Brain microvascular endothelial cell (primary cell): ENCODE measurements around the gene KIFAP3.
"Not testable (repeated sequence)": the region's sequence is repeated elsewhere in the genome, so short reads cannot be mapped to it uniquely, and the experiment has no call there.

Experiments
- DNase-seq: peaks from one replicate; pipeline ENCODE4 v3.0.0-alpha.2; 2020
- H3K27ac ChIP-seq: fragments of 250-450 bp; sonication (Bioruptor Pico); 2 replicates; pipeline ENCODE4 v1.5.1; 2020; ENCODE audit warnings: mild to moderate bottlenecking, moderate library complexity
- H3K27me3 ChIP-seq: fragments of 250-450 bp; sonication (Bioruptor Pico); replicated peaks from 2 replicates; pipeline ENCODE4 v1.5.1; 2020; ENCODE audit warnings: mild to moderate bottlenecking
- H3K36me3 ChIP-seq: fragments of 250-450 bp; sonication (Bioruptor Pico); replicated peaks from 2 replicates; pipeline ENCODE4 v1.5.1; 2020; ENCODE audit warnings: mild to moderate bottlenecking
- H3K4me3 ChIP-seq: 2 replicates; pipeline ENCODE4 v1.5.1; 2011; ENCODE audit warnings: low read depth, mild to moderate bottlenecking, control low read depth, low read length, moderate library complexity
- in situ Hi-C: cut with HindIII; loops from 2 replicates; pipeline ENCODE4 v1.10.0; 2017; ENCODE audit warnings: low sequenced_read_pairs, low pct_ligation_motif_present
- TF ChIP-seq, protein P1 (sequence below): IDR thresholded peaks from 2 replicates; pipeline ENCODE4 v1.5.1; 2011; ENCODE audit warnings: low read depth, mild to moderate bottlenecking, moderate library complexity, low read length, control low read depth, inconsistent platforms; ENCODE audit errors: missing control alignments

KIFAP3 gene

DNA sequence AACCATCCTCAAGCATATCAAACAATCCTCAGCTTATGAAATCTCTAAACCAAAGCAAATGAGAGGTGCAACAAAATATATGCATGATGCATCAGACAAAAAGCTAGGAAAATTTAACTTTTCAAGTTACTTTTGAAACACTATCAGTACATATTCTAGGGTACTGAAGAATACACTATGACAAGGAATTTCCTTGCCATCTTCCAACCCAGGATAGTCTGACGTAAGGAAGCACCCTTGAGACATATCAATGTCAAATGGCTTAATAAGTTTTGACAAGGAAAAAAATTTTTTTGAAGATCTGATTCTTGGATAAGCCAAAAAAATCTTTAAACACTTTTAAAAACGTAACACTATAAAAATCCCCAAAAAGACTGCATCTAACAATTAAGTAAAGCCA, 64.9 kb downstream of the KIFAP3 start:
- in situ Hi-C loops: no loop called here
- H3K36me3 ChIP-seq: no peaks in the 10 kb centered on the region
- no peak overlapping the region for H3K4me3 ChIP-seq
- no peak for DNase-seq
- H3K27me3 ChIP-seq: no peaks in the 10 kb centered on the region
- TF ChIP-seq, protein P1, sequence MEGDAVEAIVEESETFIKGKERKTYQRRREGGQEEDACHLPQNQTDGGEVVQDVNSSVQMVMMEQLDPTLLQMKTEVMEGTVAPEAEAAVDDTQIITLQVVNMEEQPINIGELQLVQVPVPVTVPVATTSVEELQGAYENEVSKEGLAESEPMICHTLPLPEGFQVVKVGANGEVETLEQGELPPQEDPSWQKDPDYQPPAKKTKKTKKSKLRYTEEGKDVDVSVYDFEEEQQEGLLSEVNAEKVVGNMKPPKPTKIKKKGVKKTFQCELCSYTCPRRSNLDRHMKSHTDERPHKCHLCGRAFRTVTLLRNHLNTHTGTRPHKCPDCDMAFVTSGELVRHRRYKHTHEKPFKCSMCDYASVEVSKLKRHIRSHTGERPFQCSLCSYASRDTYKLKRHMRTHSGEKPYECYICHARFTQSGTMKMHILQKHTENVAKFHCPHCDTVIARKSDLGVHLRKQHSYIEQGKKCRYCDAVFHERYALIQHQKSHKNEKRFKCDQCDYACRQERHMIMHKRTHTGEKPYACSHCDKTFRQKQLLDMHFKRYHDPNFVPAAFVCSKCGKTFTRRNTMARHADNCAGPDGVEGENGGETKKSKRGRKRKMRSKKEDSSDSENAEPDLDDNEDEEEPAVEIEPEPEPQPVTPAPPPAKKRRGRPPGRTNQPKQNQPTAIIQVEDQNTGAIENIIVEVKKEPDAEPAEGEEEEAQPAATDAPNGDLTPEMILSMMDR: no peak
- no peak overlapping the region for H3K27ac ChIP-seq

DNA sequence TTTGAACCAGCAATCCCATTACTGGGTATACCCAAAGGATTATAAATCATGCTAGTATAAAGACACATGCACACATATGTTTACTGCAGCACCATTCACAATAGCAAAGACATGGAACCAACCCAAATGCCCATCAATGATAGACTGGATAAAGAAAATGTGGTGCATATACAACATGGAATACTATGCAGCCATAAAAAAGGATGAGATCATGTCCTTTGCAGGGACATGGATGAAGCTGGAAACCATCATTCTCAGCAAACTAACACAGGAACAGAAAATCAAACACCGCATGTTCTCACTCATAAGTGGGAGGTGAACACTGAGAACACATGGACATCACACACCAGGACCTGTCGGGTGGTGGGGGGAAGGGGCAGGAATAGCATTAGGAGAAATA, 65.8 kb downstream of the KIFAP3 start:
- H3K27ac ChIP-seq, H3K4me3 ChIP-seq, in situ Hi-C loops, H3K27me3 ChIP-seq, H3K36me3 ChIP-seq, DNase-seq: not testable (repeated sequence)

DNA sequence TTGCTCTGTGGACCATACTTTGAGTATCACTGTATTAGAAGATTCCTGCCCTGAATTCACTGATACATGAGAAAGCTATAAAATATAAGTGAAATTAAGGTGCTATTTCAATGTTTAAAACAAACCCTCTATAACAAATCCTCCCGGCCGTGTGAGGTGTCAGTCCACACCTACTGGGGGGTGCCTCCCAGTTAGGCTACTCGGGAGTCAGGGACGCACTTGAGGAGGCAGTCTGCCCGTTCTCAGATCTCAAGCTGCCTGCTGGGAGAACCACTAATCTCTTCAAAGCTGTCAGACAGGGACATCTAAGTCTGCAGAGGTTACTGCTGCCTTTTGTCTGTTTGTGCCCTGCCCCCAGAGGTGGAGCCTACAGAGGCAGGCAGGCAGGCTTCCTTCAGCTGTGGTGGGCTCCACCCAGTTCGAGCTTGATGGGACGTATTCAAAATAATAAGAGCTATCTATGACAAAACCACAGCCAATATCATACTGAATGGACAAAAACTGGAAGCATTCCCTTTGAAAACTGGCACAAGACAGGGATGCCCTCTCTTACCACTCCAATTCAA, 71.1 kb downstream of the KIFAP3 start:
- H3K27ac ChIP-seq, H3K27me3 ChIP-seq: not testable (repeated sequence)

DNA sequence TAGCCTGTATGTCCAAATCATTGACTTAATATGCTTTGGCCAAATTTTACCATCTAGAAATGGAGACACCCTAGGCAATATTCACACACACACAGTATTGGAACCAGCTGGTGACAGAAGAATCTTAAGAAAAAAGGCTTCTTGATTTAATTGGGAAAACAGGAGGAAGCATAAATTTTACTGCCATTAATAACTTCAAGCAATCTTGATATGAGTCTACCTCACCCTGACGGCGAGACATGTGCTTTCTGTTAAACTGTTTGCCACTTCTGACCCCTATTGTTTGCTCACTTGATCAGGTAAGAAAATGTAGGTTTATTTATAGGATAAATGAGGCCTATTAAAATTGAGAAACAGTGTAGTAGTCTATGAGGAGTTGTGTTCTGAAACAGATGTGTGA, 73.2 kb downstream of the KIFAP3 start:
- Histone ChIP-seq H3K36me3 (no peaks in the 10 kb centered on the region), H3K27ac (no peak overlapping the region), H3K4me3 (no peak overlapping the region), H3K27me3 (no peaks in the 10 kb centered on the region)
- in situ Hi-C loops: no loop called here
- DNase-seq: no peak
- TF ChIP-seq, protein P1: no peak

More for the DNA sequence above, 71.1 kb downstream of the KIFAP3 start:
- H3K36me3 ChIP-seq, in situ Hi-C loops, H3K4me3 ChIP-seq, DNase-seq: not testable (repeated sequence)

DNA sequence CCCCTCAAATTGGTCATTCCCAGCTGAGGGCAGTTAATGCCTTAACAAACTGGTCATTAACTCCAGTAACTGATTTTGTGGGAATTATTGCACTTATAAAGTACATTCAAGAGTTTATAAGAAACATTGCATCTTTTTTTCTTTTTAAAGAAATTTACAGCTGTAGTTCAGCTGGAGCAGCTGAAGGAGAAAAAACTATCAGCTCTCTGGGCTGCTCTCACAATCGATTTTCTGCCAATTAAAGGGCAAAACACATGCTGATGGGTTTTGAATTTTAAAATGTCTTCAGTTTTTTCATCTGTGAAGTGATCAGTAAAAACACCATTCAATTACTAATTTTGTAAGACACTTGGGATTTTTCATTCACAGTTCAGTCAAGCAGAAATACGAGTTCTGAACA, 74.7 kb downstream of the KIFAP3 start:
- TF ChIP-seq, protein P1: no peak
- no peak overlapping the region for H3K27ac ChIP-seq
- in situ Hi-C loops: no loop called here
- no peak for DNase-seq
- no peak overlapping the region for H3K4me3 ChIP-seq
- H3K27me3 ChIP-seq: no peaks in the 10 kb centered on the region
- no peaks in the 10 kb centered on the region for H3K36me3 ChIP-seq

DNA sequence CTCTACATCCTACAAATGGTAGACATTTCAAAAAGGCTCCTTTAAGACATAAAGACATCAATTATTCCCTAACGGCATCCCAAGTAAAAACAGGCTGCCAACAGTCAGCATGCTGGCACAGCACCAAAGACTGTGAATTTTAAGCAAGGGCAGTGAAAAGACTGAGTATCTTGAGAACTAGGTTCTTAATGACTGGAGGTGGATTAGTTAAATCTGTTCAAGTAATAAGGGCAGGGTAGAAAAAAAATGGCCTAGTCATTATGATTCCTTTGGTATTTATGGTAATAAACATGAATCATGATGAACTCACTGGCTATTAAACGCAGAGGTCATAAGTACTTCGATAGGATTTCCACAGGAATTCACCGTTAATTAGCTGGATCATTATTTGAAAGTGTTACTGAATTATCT, 75.2 kb downstream of the KIFAP3 start:
- H3K36me3 ChIP-seq: no peaks in the 10 kb centered on the region
- no peak overlapping the region for H3K27ac ChIP-seq
- in situ Hi-C loops: no loop called here
- H3K4me3 ChIP-seq: no peak overlapping the region
- DNase-seq: peak; percentile 7
- TF ChIP-seq, protein P1: no peak
- H3K27me3 ChIP-seq: no peaks in the 10 kb centered on the region

DNA sequence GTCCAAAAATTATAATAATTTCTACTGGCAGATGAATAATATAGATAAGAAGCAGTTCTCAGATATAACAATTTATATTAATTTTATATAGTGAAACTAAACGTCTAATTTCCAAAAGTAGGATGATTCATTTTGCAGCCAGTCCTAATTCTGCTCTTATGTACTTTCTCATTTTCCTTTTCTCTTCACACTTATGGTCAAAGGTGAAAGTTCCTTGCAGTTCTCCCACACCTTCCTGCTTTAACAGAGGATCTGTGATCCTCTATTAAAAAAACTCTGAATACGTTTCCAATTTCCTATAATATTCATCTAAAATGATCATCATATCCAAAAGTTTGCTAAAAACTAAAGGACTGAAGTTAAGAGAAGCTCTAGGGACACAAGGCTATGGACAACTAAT, 78.5 kb downstream of the KIFAP3 start:
- H3K36me3 ChIP-seq: no peaks in the 10 kb centered on the region
- H3K27ac ChIP-seq: no peak overlapping the region
- no peak overlapping the region for H3K4me3 ChIP-seq
- in situ Hi-C loops: no loop called here
- DNase-seq: no peak
- TF ChIP-seq, protein P1: no peak
- no peaks in the 10 kb centered on the region for H3K27me3 ChIP-seq
